GM10266 (cell line): Measurements from ENCODE around the gene PLK3.

Experiments
- DNase-seq: peaks from one replicate; pipeline ENCODE4 v3.0.0; 2012; ENCODE audit errors: extremely low spot score
- CTCF ChIP-seq: IDR thresholded peaks from 2 replicates; pipeline ENCODE4 v1.5.1; 2012; ENCODE audit warnings: mild to moderate bottlenecking, low read depth; ENCODE audit not compliant: control insufficient read depth, insufficient read depth; ENCODE audit errors: missing control alignments

PLK3 gene

GRCh38 chr1:44846985-44847384, 46.8 kb downstream of the PLK3 start:
- TF ChIP-seq CTCF, result no peak
- DNase-seq, result no peak

GRCh38 chr1:44847845-44848244, 47.7 kb downstream of the PLK3 start:
- no peak for TF ChIP-seq CTCF
- DNase-seq, result no peak

GRCh38 chr1:44848456-44849181, 48.4 kb downstream of the PLK3 start:
- no peak for DNase-seq
- TF ChIP-seq CTCF, result no peak

- DNase-seq, result no peak
- TF ChIP-seq CTCF, result no peak
Measured at GRCh38 chr1:44849575-44850132, 49.5 kb downstream of the PLK3 start.

- DNase-seq, result no peak
- no peak for TF ChIP-seq CTCF
Measured at GRCh38 chr1:44851308-44851707, 51.1 kb downstream of the PLK3 start.

- TF ChIP-seq CTCF, result no peak
- DNase-seq, result no peak
Measured at GRCh38 chr1:44853201-44853600, 53.0 kb downstream of the PLK3 start.

- no peak for TF ChIP-seq CTCF
Measured at GRCh38 chr1:44854970-44855369, 54.8 kb downstream of the PLK3 start.

More at GRCh38 chr1:44854970-44855369, 54.8 kb downstream of the PLK3 start:
- DNase-seq, result no peak
